Breast epithelium (tissue), 4 donors: ENCODE data around the gene RRAS2. TPM values are rescaled to one million over a fixed set of nuclear protein-coding genes. Genes with fewer than 3 reads are reported as not detected.
"Not testable (repeated sequence)": the region's sequence is repeated elsewhere in the genome, so short reads cannot be mapped to it uniquely, and the experiment has no call there.

Experiments used
- DNase-seq, 2 donors: peaks; one replicate each; pipeline ENCODE4 v3.0.0-alpha.2; 2019; ENCODE audit warnings: low spot score in 2 of 2
- H3K27ac ChIP-seq, 2 donors: fragments of 200-600 bp; sonication (generic) in 1 of 2; one replicate each; pipeline ENCODE4 v1.5.1; 2016 to 2019; ENCODE audit warnings: mild to moderate bottlenecking in 1 of 2
- H3K27me3 ChIP-seq, 2 donors: fragments of 200-600 bp; sonication (generic) in 1 of 2; one replicate each; pipeline versions ENCODE4 v1.5.1 to v1.6.0; 2017 to 2019; ENCODE audit warnings: control low read depth in 1 of 2, mild to moderate bottlenecking in 1 of 2
- H3K36me3 ChIP-seq: fragments of 200-600 bp; one replicate; pipeline ENCODE4 v1.5.1; 2019
- H3K4me1 ChIP-seq, 2 donors: fragments of 200-600 bp; sonication (generic); one replicate each; pipeline ENCODE4 v1.5.1; 2016 to 2019; ENCODE audit warnings: control low read depth in 1 of 2
- H3K4me3 ChIP-seq, 3 donors: fragments of 200-600 bp; sonication (generic); 1 replicate in 2 of 3; 2 replicates in 1 of 3; pipeline ENCODE4 v1.5.1; 2016 to 2019; ENCODE audit warnings: mild to moderate bottlenecking in 3 of 3, moderate library complexity in 2 of 3
- H3K9me3 ChIP-seq, 2 donors: fragments of 200-600 bp; sonication (generic) in 1 of 2; one replicate each; pipeline ENCODE4 v1.5.1; 2016 to 2019; ENCODE audit warnings: control low read depth in 1 of 2
- POLR2A ChIP-seq: fragments of 450-650 bp; IDR thresholded peaks from one replicate; pipeline ENCODE4 v1.6.1; 2016; ENCODE audit warnings: antibody characterized with exemption, mild to moderate bottlenecking, moderate library complexity
- POLR2AphosphoS5 ChIP-seq, 3 donors: sonication (generic); formaldehyde crosslinking; IDR thresholded peaks; one replicate each; pipeline ENCODE4 v1.6.1; 2017; ENCODE audit warnings: antibody characterized with exemption in 3 of 3
- intact Hi-C: fragments of 100-400 bp; cut with DNase I; formaldehyde crosslinking; loops from one replicate; pipeline ENCODE4 v1.15.1; 2023; ENCODE audit warnings: low total_unique reads
- total RNA-seq, 3 donors: library from RNA; depleted of rRNA; stranded (reverse); fragments of >200 nt; gene quantifications; one replicate each; pipeline ENCODE4 v1.1.0, GENCODE V29; 2016
- TF ChIP-seq, protein P1 (sequence below), 3 donors: fragments of 450-650 bp; IDR thresholded peaks; one replicate each; pipeline ENCODE4 v1.5.1; 2016 to 2017; ENCODE audit warnings: antibody characterized with exemption in 3 of 3, mild to moderate bottlenecking in 3 of 3, moderate library complexity in 3 of 3

The RRAS2 gene
- total RNA-seq, 3 donors from 2014 or later, result 37.4 to 58.1 (median 46.4) TPM

DNA sequence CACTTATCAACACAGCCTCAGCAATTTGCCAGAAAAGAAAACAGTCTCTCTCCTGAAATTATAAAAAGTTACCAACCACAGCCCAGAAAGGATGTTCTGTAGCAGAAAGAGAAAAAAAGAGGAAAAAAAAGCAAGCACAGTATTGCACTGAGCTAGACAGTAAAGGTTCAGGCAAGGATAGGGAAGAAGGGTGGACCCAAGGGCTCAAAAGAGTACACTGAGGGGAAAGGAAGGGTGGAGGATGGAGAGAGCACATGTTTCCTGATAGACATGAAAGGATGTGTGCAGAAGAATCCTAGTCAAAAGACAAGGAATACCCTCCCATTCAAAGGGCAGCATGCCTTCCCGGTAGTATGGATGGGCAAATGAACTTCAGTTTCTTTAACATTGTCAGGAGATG is 59.1 kb downstream of the RRAS2 start:
- TF ChIP-seq POLR2AphosphoS5 (IDR thresholded peaks at IDR 0.05), result no peak
- TF ChIP-seq, protein P1, sequence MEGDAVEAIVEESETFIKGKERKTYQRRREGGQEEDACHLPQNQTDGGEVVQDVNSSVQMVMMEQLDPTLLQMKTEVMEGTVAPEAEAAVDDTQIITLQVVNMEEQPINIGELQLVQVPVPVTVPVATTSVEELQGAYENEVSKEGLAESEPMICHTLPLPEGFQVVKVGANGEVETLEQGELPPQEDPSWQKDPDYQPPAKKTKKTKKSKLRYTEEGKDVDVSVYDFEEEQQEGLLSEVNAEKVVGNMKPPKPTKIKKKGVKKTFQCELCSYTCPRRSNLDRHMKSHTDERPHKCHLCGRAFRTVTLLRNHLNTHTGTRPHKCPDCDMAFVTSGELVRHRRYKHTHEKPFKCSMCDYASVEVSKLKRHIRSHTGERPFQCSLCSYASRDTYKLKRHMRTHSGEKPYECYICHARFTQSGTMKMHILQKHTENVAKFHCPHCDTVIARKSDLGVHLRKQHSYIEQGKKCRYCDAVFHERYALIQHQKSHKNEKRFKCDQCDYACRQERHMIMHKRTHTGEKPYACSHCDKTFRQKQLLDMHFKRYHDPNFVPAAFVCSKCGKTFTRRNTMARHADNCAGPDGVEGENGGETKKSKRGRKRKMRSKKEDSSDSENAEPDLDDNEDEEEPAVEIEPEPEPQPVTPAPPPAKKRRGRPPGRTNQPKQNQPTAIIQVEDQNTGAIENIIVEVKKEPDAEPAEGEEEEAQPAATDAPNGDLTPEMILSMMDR (IDR thresholded peaks at IDR 0.05), result no peak

DNA sequence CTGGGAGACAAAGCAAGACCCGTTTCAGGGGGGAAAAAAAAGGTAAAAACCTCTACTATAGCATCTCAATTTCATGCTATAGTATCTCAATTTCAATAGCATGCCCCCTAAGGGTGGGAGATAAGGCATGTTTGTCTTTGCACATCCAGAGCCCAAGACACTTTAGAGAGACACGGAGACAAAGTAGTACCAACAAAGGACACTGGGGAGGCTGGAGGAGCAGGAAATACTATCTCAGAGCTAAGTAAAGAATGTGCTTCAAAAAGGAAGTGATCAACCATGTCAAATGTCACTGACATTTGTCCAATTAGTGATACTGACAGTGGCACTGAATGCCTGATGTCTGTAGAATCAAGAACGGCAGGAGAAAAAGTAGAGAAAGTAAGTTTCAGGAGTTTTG is 68.6 kb downstream of the RRAS2 start:
- Histone ChIP-seq H3K9me3 (no peaks in the 10 kb centered on the region), H3K27me3 (no peaks in the 10 kb centered on the region), H3K36me3 (no peaks in the 10 kb centered on the region), H3K4me3 (no peak overlapping the region), H3K4me1 (no peaks in the 10 kb centered on the region), H3K27ac (no peak overlapping the region)
- DNase-seq, result no peak
- intact Hi-C loops, result no loop called here
- TF ChIP-seq, protein P1 (IDR thresholded peaks at IDR 0.05), result no peak

More for the DNA sequence above, 59.1 kb downstream of the RRAS2 start:
- Histone ChIP-seq H3K27me3 (no peaks in the 10 kb centered on the region), H3K36me3 (no peaks in the 10 kb centered on the region), H3K9me3 (no peaks in the 10 kb centered on the region), H3K27ac (no peak overlapping the region), H3K4me3 (no peak overlapping the region), H3K4me1 (no peaks in the 10 kb centered on the region)
- no peak for DNase-seq
- intact Hi-C loops, result loop anchor here (10.0 kb wide), 1 partner anchor 145 kb away; no protein-coding TSS in a partner anchor

DNA sequence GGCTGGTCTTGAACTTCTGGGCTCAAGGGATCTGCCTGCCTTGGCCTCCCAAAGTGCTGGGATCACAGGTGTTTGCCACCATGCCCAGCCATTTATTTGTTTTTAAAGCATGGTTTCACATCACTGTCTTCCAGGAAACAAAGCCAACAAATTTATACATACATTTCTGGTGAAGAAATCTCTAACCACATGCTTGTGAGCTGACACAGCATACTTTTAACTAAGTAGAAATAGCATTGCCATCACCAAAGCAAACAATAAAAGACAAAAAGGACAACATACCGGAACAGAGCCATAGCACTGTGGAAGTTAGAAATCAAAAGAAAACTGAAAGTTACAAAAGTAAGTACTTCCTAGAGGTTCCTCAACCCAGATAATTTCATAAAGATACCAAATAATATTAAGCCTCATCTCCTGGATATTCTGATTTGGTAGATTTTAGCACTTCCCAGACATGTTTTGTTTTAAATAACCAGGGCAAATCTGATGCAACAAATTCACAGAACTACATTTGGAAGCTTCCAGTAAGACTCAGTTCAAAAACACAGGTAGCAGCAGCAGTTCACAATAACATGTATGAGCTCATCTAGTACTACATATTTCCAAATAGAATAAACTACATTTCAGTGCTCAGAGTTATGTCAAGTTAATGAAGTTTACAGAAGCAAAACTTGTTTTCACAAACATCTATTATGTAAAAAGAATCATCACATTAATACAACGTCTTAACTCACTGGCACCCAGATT is 70.6 kb downstream of the RRAS2 start:
- H3K27me3 ChIP-seq, result no peaks in the 10 kb centered on the region
- no peaks in the 10 kb centered on the region for H3K9me3 ChIP-seq
- H3K4me3 ChIP-seq, result no peak overlapping the region
- no peak overlapping the region for H3K27ac ChIP-seq
- H3K36me3 ChIP-seq, result no peaks in the 10 kb centered on the region
- intact Hi-C loops, result no loop called here
- DNase-seq, result no peak
- TF ChIP-seq, protein P1 (IDR thresholded peaks at IDR 0.05), result no peak
- TF ChIP-seq POLR2AphosphoS5 (IDR thresholded peaks at IDR 0.05) (no peak), POLR2A (no peak)
- H3K4me1 ChIP-seq, result no peaks in the 10 kb centered on the region

DNA sequence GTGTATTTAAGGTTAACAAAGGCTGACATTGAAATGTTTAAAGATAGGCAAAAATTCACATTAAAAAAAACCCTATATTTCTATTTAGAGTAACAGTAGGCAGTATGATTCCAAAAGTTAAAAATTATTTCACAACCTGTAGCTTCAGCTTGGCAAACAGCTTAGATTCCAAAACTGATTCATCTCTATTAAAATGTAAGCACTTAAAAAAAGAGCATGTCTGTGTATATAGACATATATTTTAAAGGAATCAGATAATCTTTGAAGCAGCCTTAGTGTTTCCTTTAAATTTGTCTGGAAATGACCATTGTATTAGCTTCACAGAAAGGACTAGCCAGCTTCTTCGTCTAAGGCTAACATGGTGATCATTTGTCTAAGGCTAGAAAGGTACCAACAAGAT is 80.1 kb downstream of the RRAS2 start:
- H3K27ac ChIP-seq, H3K9me3 ChIP-seq, H3K27me3 ChIP-seq, H3K4me1 ChIP-seq, H3K4me3 ChIP-seq, DNase-seq, H3K36me3 ChIP-seq, intact Hi-C loops: not testable (repeated sequence)

DNA sequence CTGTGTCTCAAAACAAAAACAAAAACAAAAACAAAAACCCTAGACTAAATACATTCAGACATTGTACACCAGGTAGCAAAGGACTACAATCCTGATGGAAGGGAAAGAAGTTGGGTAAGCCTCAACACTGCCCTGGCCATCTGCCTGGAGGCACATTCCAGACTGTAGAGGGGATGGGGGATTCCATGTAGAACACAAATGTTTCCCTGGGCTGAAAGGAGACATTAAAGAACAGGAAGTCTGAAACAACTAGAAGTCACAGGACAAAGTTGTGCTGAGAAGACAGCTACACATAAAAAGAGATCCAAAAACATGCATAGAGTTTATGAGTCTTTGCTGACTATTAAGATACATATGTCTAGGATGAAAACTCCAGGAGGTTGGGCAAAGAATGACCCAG is 83.9 kb downstream of the RRAS2 start:
- Histone ChIP-seq H3K4me3 (no peak overlapping the region), H3K4me1 (no peaks in the 10 kb centered on the region), H3K36me3 (no peaks in the 10 kb centered on the region), H3K9me3 (no peaks in the 10 kb centered on the region), H3K27ac (no peak overlapping the region), H3K27me3 (no peaks in the 10 kb centered on the region)
- DNase-seq, result no peak
- no peak for TF ChIP-seq POLR2A
- TF ChIP-seq, protein P1 (IDR thresholded peaks at IDR 0.05), result no peak
- no peak for TF ChIP-seq POLR2AphosphoS5 (IDR thresholded peaks at IDR 0.05)
- intact Hi-C loops, result no loop called here

DNA sequence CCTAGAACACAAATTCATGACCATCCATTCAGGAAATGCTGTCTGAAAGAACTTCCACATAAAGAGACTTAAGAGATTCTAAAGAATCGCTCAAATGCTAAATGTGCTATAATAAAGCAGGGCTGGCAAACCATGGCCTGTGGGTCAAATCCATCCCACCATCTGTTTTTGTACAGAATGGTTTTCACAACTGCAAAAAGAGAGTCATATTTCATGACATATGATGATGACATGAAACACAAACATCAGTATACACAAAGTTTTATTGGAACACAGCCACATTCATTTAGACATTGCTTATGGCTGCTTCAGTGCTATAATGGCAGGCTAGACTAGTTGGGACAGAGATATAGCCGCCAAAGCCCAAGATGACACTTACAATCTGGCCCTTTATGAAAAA is 85.1 kb downstream of the RRAS2 start:
- intact Hi-C loops, result no loop called here
- TF ChIP-seq POLR2AphosphoS5 (IDR thresholded peaks at IDR 0.05) (no peak), POLR2A (no peak)
- TF ChIP-seq, protein P1 (IDR thresholded peaks at IDR 0.05), result no peak
- Histone ChIP-seq H3K4me1 (no peaks in the 10 kb centered on the region), H3K9me3 (no peaks in the 10 kb centered on the region), H3K36me3 (no peaks in the 10 kb centered on the region), H3K27ac (no peak overlapping the region), H3K4me3 (no peak overlapping the region), H3K27me3 (no peaks in the 10 kb centered on the region)
- no peak for DNase-seq
